T-helper 22 cell (primary cell): Measurements from ENCODE around the gene RNU5B-1.
"Not testable (repeated sequence)": the region's sequence is repeated elsewhere in the genome, so short reads cannot be mapped to it uniquely, and the experiment has no call there.

ENCODE experiments used
- DNase-seq: peaks from one replicate; pipeline ENCODE4 v3.0.0-alpha.2; 2020; ENCODE audit warnings: low read depth

Gene RNU5B-1

GRCh38 chr15:65304381-65305149 is at the start of gene RNU5B-1:
Gene RNU5B-1, plus strand, starts transcription at chr15:65304677.
- DNase-seq = peak; percentile 60

GRCh38 chr15:65254758-65255157 is 49.7 kb upstream of the RNU5B-1 start:
- DNase-seq = no peak

- no peak for DNase-seq
These were observed 48.9 kb upstream of the RNU5B-1 start for GRCh38 chr15:65255486-65256140.

- no peak for DNase-seq
These were observed 45.9 kb upstream of the RNU5B-1 start for GRCh38 chr15:65258375-65259262.

- no peak for DNase-seq
These were observed 45.1 kb upstream of the RNU5B-1 start for GRCh38 chr15:65259367-65259797.

GRCh38 chr15:65260968-65261367 is 43.5 kb upstream of the RNU5B-1 start:
- no peak for DNase-seq

GRCh38 chr15:65263313-65263712 is 41.2 kb upstream of the RNU5B-1 start:
- DNase-seq = no peak

- DNase-seq = no peak
These were observed 39.5 kb upstream of the RNU5B-1 start for GRCh38 chr15:65264863-65265430.

- DNase-seq = no peak
These were observed 38.0 kb upstream of the RNU5B-1 start for GRCh38 chr15:65266469-65266868.

- DNase-seq = no peak
These were observed 36.1 kb upstream of the RNU5B-1 start for GRCh38 chr15:65268411-65268810.

GRCh38 chr15:65270811-65271545 is 33.5 kb upstream of the RNU5B-1 start:
- DNase-seq = not testable (repeated sequence)

GRCh38 chr15:65275104-65275727 is 29.3 kb upstream of the RNU5B-1 start:
- no peak for DNase-seq

GRCh38 chr15:65275728-65276126 is 28.8 kb upstream of the RNU5B-1 start:
- DNase-seq = no peak

- DNase-seq = no peak
These were observed 27.5 kb upstream of the RNU5B-1 start for GRCh38 chr15:65277015-65277414.

- no peak for DNase-seq
These were observed 26.0 kb upstream of the RNU5B-1 start for GRCh38 chr15:65278480-65278879.

GRCh38 chr15:65285291-65286068 is 19.0 kb upstream of the RNU5B-1 start:
- no peak for DNase-seq

GRCh38 chr15:65286069-65286703 is 18.3 kb upstream of the RNU5B-1 start:
- no peak for DNase-seq

- peak; percentile 91 for DNase-seq
These were observed 17.6 kb upstream of the RNU5B-1 start, which contains the start of gene PARP16 for GRCh38 chr15:65286704-65287519. Gene PARP16, minus strand, starts transcription at chr15:65286883. Its CDS starts 457 bp downstream, at chr15:65286426.

GRCh38 chr15:65287520-65287855 is 17.0 kb upstream of the RNU5B-1 start:
- no peak for DNase-seq
